IMR-90 (cell line): ENCODE data around the gene GJB3. TPM values are rescaled to one million over a fixed set of nuclear protein-coding genes. Genes with fewer than 3 reads are reported as not detected.

ENCODE experiments used
- ATAC-seq: fragments of 200-7000 bp; cut with Tn5 transposase; 2 replicates; pipeline ENCODE4 v1.9.1; 2020; ENCODE audit warnings: low read depth, mild to moderate bottlenecking, moderate library complexity
- BruUV-seq: library from RNA; stranded (reverse); fragments of 400-500 nt; replicated peaks from 2 replicates; lab custom pipeline; 2021; lab: Mats Ljungman, UMichigan
- CTCF ChIA-PET: fragments of 300-600 bp; formaldehyde crosslinking; extraction: SDS; loops from one replicate; lab custom pipeline; 2021; ENCODE audit warnings: antibody characterized with exemption; lab: Yijun Ruan, JAX
- POLR2A ChIA-PET: fragments of 300-600 bp; sonication (Branson Sonifier 250); formaldehyde crosslinking; loops from one replicate; lab custom pipeline; 2022; ENCODE audit warnings: antibody characterized with exemption; ENCODE audit not compliant: unreplicated experiment; lab: Charles Lee
- DNase-seq: peaks from one replicate; pipeline ENCODE4 v3.0.0; 2013
- H2AFZ ChIP-seq: replicated peaks from 2 replicates; pipeline ENCODE3; 2013; ENCODE audit warnings: low read length, mild to moderate bottlenecking; ENCODE audit not compliant: poor library complexity
- H2AK5ac ChIP-seq: 2 replicates; pipeline ENCODE4 v1.6.1; 2013; ENCODE audit warnings: low read depth, low read length, inconsistent platforms
- H2AK9ac ChIP-seq: replicated peaks from 2 replicates; pipeline ENCODE3; 2013; ENCODE audit warnings: mild to moderate bottlenecking, low read depth, low read length, moderate library complexity; ENCODE audit not compliant: poor library complexity
- H2BK120ac ChIP-seq: 2 replicates; pipeline ENCODE4 v1.6.1; 2013; ENCODE audit warnings: low read depth, low read length, inconsistent platforms
- H2BK15ac ChIP-seq: 3 replicates; pipeline ENCODE4 v1.6.1; 2013; ENCODE audit warnings: low read depth, low read length, inconsistent platforms
- H2BK20ac ChIP-seq: 2 replicates; pipeline ENCODE4 v1.6.1; 2013; ENCODE audit warnings: low read depth, mild to moderate bottlenecking, inconsistent platforms, low read length, moderate library complexity
- H2BK5ac ChIP-seq: 2 replicates; pipeline ENCODE4 v1.6.1; 2013; ENCODE audit warnings: mild to moderate bottlenecking, low read depth, low read length, inconsistent platforms; ENCODE audit not compliant: poor library complexity, severe bottlenecking
- H3K14ac ChIP-seq: replicated peaks from 2 replicates; pipeline ENCODE4 v1.6.1; 2013; ENCODE audit warnings: low read depth, low read length, inconsistent platforms
- H3K18ac ChIP-seq: 2 replicates; pipeline ENCODE4 v1.6.1; 2013; ENCODE audit warnings: low read depth, low read length, control low read depth
- H3K23ac ChIP-seq: 2 replicates; pipeline ENCODE4 v1.6.1; 2013; ENCODE audit warnings: low read depth, low read length, inconsistent platforms
- H3K27ac ChIP-seq: 2 replicates; pipeline ENCODE4 v1.5.1; 2013; ENCODE audit warnings: mild to moderate bottlenecking, control low read depth, low read length; ENCODE audit not compliant: insufficient read depth
- H3K27me3 ChIP-seq: 2 replicates; pipeline ENCODE4 v1.6.1; 2013; ENCODE audit warnings: low read length; ENCODE audit not compliant: control insufficient read depth, insufficient read depth
- H3K36me3 ChIP-seq: 2 replicates; pipeline ENCODE4 v1.6.1; 2013; ENCODE audit warnings: low read length, mixed read lengths; ENCODE audit not compliant: control insufficient read depth, insufficient read depth
- H3K4ac ChIP-seq: 2 replicates; pipeline ENCODE4 v1.6.1; 2013; ENCODE audit warnings: low read depth, low read length, inconsistent platforms
- H3K4me1 ChIP-seq: 2 replicates; pipeline ENCODE4 v1.6.1; 2013; ENCODE audit warnings: low read length, mixed read lengths; ENCODE audit not compliant: control insufficient read depth, insufficient read depth
- H3K4me2 ChIP-seq: 2 replicates; pipeline ENCODE4 v1.6.1; 2013; ENCODE audit warnings: low read depth, mild to moderate bottlenecking, control low read depth, low read length, moderate library complexity
- H3K4me3 ChIP-seq: 2 replicates; pipeline ENCODE4 v1.5.1; 2013; ENCODE audit warnings: low read depth, mild to moderate bottlenecking, control low read depth, low read length, moderate library complexity; ENCODE audit not compliant: insufficient read depth
- H3K56ac ChIP-seq: 2 replicates; pipeline ENCODE4 v1.6.1; 2013; ENCODE audit warnings: low read length, inconsistent platforms; ENCODE audit not compliant: insufficient read depth; ENCODE audit errors: extremely low read depth
- H3K79me1 ChIP-seq, 2 experiments: 2 replicates each; pipeline ENCODE4 v1.6.1; 2013; ENCODE audit warnings: low read length in 2 of 2, inconsistent platforms in 1 of 2, low read depth in 1 of 2
- H3K9ac ChIP-seq: 2 replicates; pipeline ENCODE4 v1.6.1; 2013; ENCODE audit warnings: low read depth, low read length, control low read depth
- H3K9me1 ChIP-seq: 2 replicates; pipeline ENCODE4 v1.6.1; 2013; ENCODE audit warnings: low read length, inconsistent platforms; ENCODE audit not compliant: insufficient read depth
- H3K9me3 ChIP-seq: 2 replicates; pipeline ENCODE4 v1.6.1; 2013; ENCODE audit warnings: low read length; ENCODE audit not compliant: control insufficient read depth, insufficient read depth
- H4K20me1 ChIP-seq: 2 replicates; pipeline ENCODE4 v1.6.1; 2013; ENCODE audit warnings: low read length, inconsistent platforms; ENCODE audit not compliant: insufficient read depth
- H4K5ac ChIP-seq: 2 replicates; pipeline ENCODE4 v1.6.1; 2013; ENCODE audit warnings: mild to moderate bottlenecking, low read depth, low read length, control low read depth
- H4K8ac ChIP-seq, 2 experiments: 2 replicates each; pipeline ENCODE4 v1.6.1; 2013; ENCODE audit warnings: low read depth in 2 of 2, low read length in 2 of 2, control low read depth in 1 of 2, inconsistent platforms in 1 of 2
- H4K91ac ChIP-seq: 2 replicates; pipeline ENCODE4 v1.6.1; 2013; ENCODE audit warnings: low read depth, low read length, inconsistent platforms; ENCODE audit not compliant: insufficient read depth
- BHLHE40 ChIP-seq: fragments of 150-350 bp; IDR thresholded peaks from 2 replicates; pipeline ENCODE4 v1.6.1; 2016; ENCODE audit warnings: mild to moderate bottlenecking, low read depth, low read length
- CHD1 ChIP-seq: IDR thresholded peaks from 2 replicates; pipeline ENCODE4 v1.6.1; 2012; ENCODE audit warnings: low read depth, low read length, improper control_type of control experiment
- CTCF ChIP-seq: conservative IDR thresholded peaks from 2 replicates; pipeline ENCODE4 v1.5.1; 2012; ENCODE audit warnings: mild to moderate bottlenecking, low read depth, low read length, improper control_type of control experiment
- FOS ChIP-seq: fragments of 150-350 bp; IDR thresholded peaks from 2 replicates; pipeline ENCODE4 v1.6.1; 2016; ENCODE audit warnings: low read depth, low read length
- MAFK ChIP-seq: IDR thresholded peaks from 2 replicates; pipeline ENCODE4 v1.6.1; 2012; ENCODE audit warnings: low read depth, low read length, improper control_type of control experiment
- MAZ ChIP-seq: IDR thresholded peaks from 2 replicates; pipeline ENCODE4 v1.6.1; 2012; ENCODE audit warnings: low read depth, mild to moderate bottlenecking, low read length, improper control_type of control experiment, moderate library complexity, borderline replicate concordance
- MXI1 ChIP-seq: IDR thresholded peaks from 2 replicates; pipeline ENCODE4 v1.6.1; 2012; ENCODE audit warnings: low read depth, mild to moderate bottlenecking, low read length, moderate library complexity, borderline replicate concordance
- NFE2L2 ChIP-seq: fragments of 150-350 bp; IDR thresholded peaks from 2 replicates; pipeline ENCODE4 v1.6.1; 2016; ENCODE audit warnings: low read depth, mild to moderate bottlenecking, low read length
- POLR2A ChIP-seq: IDR thresholded peaks from 2 replicates; pipeline ENCODE4 v1.6.1; 2012; ENCODE audit warnings: mild to moderate bottlenecking, low read depth, low read length
- RCOR1 ChIP-seq: IDR thresholded peaks from 2 replicates; pipeline ENCODE4 v1.6.1; 2012; ENCODE audit warnings: mild to moderate bottlenecking, low read length, improper control_type of control experiment; ENCODE audit not compliant: insufficient replicate concordance
- USF2 ChIP-seq: fragments of 150-350 bp; IDR thresholded peaks from 2 replicates; pipeline ENCODE4 v1.6.1; 2017; ENCODE audit warnings: mild to moderate bottlenecking, antibody characterized with exemption, low read length, low read depth
- WGBS, 2 experiments: methylation state at CpG; one replicate each; pipeline versions ENCODE4 v1.1.5 to v1.1.7; 2013; ENCODE audit warnings: missing lambda C conversion rate in 2 of 2; ENCODE audit not compliant: insufficient read length in 1 of 2; ENCODE audit errors: extremely low coverage in 2 of 2; 5-methylcytosine and 5-hydroxymethylcytosine counted together
- dilution Hi-C: fragments of 300-500 bp; cut with HindIII; formaldehyde crosslinking; loops from one replicate; pipeline ENCODE4 v1.14.3; 2018; ENCODE audit warnings: low sequenced_read_pairs; ENCODE audit not compliant: unreplicated experiment
- in situ Hi-C: fragments of 300-500 bp; cut with MboI; formaldehyde crosslinking; loops from 3 replicates; pipeline ENCODE4 v1.14.3; 2019; ENCODE audit warnings: low sequenced_read_pairs, inconsistent platforms, mixed read lengths
- intact Hi-C: fragments of 100-400 bp; cut with micrococcal nuclease; formaldehyde crosslinking; loops from 2 replicates; pipeline ENCODE4 v1.10.0; 2022
- polyA plus RNA-seq, 3 experiments: library from polyadenylated mRNA; depleted of rRNA; stranded (reverse); fragments of >200 nt; gene quantifications; 2 replicates each; pipeline ENCODE4 v1.2.3, GENCODE V29; 2012; ENCODE audit warnings: low replicate concordance in 1 of 3
- total RNA-seq: library from RNA; depleted of rRNA; stranded (reverse); fragments of >200 nt; gene quantifications from 2 replicates; pipeline ENCODE4 v1.2.3, GENCODE V29; 2012
- TF ChIP-seq, protein P1 (sequence below): fragments of 150-350 bp; IDR thresholded peaks from 2 replicates; pipeline ENCODE4 v1.6.1; 2016; ENCODE audit warnings: low read depth, mild to moderate bottlenecking, low read length, moderate library complexity, borderline replicate concordance

Gene GJB3
- total and polyA plus RNA-seq, 2 of the 4 experiments (the other 2 are of a cell fraction): not detected

DNA sequence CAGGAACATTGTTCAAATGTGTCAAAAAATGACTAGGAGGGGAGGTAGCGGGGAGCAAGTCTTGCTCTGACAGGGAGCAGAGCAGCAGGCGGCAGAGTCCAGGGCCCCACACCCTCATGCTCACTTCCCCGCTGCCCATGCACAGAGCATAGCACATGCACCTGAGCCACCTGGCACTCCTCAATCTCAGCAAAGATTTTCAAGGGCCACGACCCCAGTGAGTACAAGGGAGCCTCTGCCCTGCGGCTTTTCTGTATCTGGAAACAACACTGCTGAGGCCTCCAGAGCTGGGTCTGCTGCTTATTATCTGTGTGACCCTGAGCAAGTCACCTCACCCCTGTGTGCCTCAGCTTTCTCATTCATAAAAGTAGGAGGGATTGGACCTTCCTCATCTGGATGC lies 1.1 kb upstream of the GJB3 start:
- Histone ChIP-seq H3K4me2 (no peak overlapping the region), H3K23ac (no peak overlapping the region), H4K8ac (no peak overlapping the region), H3K36me3 (no peaks in the 10 kb centered on the region), H4K20me1 (no peaks in the 10 kb centered on the region; the same call in 1 of the 2 replicates), H3K4me1 (peaks cover 5% of the 10 kb centered on the region; the same call in 1 of the 2 replicates), H2BK20ac (no peak overlapping the region), H3K9me1 (no peaks in the 10 kb centered on the region), H2AK9ac (no peak overlapping the region), H3K9ac (no peak overlapping the region), H4K91ac (no peak overlapping the region), H3K18ac (no peak overlapping the region), H4K5ac (no peak overlapping the region), H3K27ac (no peak overlapping the region), H2BK5ac (no peak overlapping the region), H3K9me3 (no peaks in the 10 kb centered on the region), H3K4ac (no peak overlapping the region), H2BK120ac (no peak overlapping the region), H3K79me1 (no peaks in the 10 kb centered on the region), H2AK5ac (no peak overlapping the region), H3K27me3 (peaks cover 37% of the 10 kb centered on the region), H2AFZ (no peak overlapping the region), H3K14ac (no peak overlapping the region), H2BK15ac (no peak overlapping the region), H3K56ac (no peak overlapping the region), H3K4me3 (no peak overlapping the region)
- BruUV-seq: no TSS peak
- dilution Hi-C loops (no loop called here), intact Hi-C loops (no loop called here), in situ Hi-C loops (no loop called here)
- WGBS, 2 experiments: 50% methylated on average over 2 of the region's 5 CpGs; no CpG with 5 or more reads in 1 of the 2 experiments
- ChIA-PET CTCF (no interaction called here), POLR2A (no interaction called here)
- TF ChIP-seq, protein P1, sequence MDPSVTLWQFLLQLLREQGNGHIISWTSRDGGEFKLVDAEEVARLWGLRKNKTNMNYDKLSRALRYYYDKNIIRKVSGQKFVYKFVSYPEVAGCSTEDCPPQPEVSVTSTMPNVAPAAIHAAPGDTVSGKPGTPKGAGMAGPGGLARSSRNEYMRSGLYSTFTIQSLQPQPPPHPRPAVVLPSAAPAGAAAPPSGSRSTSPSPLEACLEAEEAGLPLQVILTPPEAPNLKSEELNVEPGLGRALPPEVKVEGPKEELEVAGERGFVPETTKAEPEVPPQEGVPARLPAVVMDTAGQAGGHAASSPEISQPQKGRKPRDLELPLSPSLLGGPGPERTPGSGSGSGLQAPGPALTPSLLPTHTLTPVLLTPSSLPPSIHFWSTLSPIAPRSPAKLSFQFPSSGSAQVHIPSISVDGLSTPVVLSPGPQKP: no peak
- TF ChIP-seq NFE2L2: no peak
- no peak for TF ChIP-seq RCOR1
- TF ChIP-seq MXI1: no peak
- TF ChIP-seq POLR2A: no peak
- no peak for TF ChIP-seq FOS
- TF ChIP-seq MAFK: no peak
- TF ChIP-seq USF2: no peak
- no peak for TF ChIP-seq BHLHE40
- TF ChIP-seq CHD1: no peak
- no peak for TF ChIP-seq MAZ
- no peak for TF ChIP-seq CTCF
- no peak for ATAC-seq
- no peak for DNase-seq
